ENCODE results near the gene IL15RA.

IL15RA gene

GRCh38 chr10:5959581-5960069 lies 17.7 kb downstream of the IL15RA start:
- H3K4me3 ChIP-seq (ENCODE audit: low read depth, low read length): no peak overlapping the region
- DNase-seq (ENCODE audit: low read depth): no peak
- no peak for TF ChIP-seq CTCF (IDR thresholded peaks at IDR 0.05; ENCODE audit: low read depth, low read length, missing control alignments)

GRCh38 chr10:5959142-5959541 lies 18.2 kb downstream of the IL15RA start:
- no peak for TF ChIP-seq CTCF (IDR thresholded peaks at IDR 0.05; ENCODE audit: low read depth, low read length, missing control alignments)
- DNase-seq (ENCODE audit: low read depth): no peak
- H3K4me3 ChIP-seq (ENCODE audit: low read depth, low read length): no peak overlapping the region

GRCh38 chr10:5958675-5959074 lies 18.7 kb downstream of the IL15RA start:
- no peak overlapping the region for H3K4me3 ChIP-seq (ENCODE audit: low read depth, low read length)
- no peak for TF ChIP-seq CTCF (IDR thresholded peaks at IDR 0.05; ENCODE audit: low read depth, low read length, missing control alignments)
- DNase-seq (ENCODE audit: low read depth): no peak

- DNase-seq (ENCODE audit: low read depth): no peak
- H3K4me3 ChIP-seq (ENCODE audit: low read depth, low read length): no peak overlapping the region
- TF ChIP-seq CTCF (IDR thresholded peaks at IDR 0.05; ENCODE audit: low read depth, low read length, missing control alignments): no peak
Observed at GRCh38 chr10:5958077-5958476, 19.3 kb downstream of the IL15RA start.

- no peak for TF ChIP-seq CTCF (IDR thresholded peaks at IDR 0.05; ENCODE audit: low read depth, low read length, missing control alignments)
- H3K4me3 ChIP-seq (ENCODE audit: low read depth, low read length): no peak overlapping the region
- DNase-seq (ENCODE audit: low read depth): no peak
Observed at GRCh38 chr10:5956146-5956936, 21.0 kb downstream of the IL15RA start.

GRCh38 chr10:5953676-5954075 lies 23.7 kb downstream of the IL15RA start:
- no peak for DNase-seq (ENCODE audit: low read depth)
- no peak for TF ChIP-seq CTCF (IDR thresholded peaks at IDR 0.05; ENCODE audit: low read depth, low read length, missing control alignments)
- no peak overlapping the region for H3K4me3 ChIP-seq (ENCODE audit: low read depth, low read length)

Measured in GM12864 (cell line).